Mesendoderm (in vitro differentiated cells): Measurements from ENCODE around the gene DYNC1LI1.

Source experiments
- DNase-seq: peaks from one replicate; pipeline ENCODE4 v3.0.0; 2013
- H2AK5ac ChIP-seq: 2 replicates; pipeline ENCODE4 v1.6.1; 2013; ENCODE audit warnings: low read length, inconsistent platforms
- H2BK120ac ChIP-seq: 2 replicates; pipeline ENCODE4 v1.6.1; 2013; ENCODE audit warnings: low read depth, mild to moderate bottlenecking, low read length, moderate library complexity, mixed read lengths
- H2BK15ac ChIP-seq: replicated peaks from 2 replicates; pipeline ENCODE4 v1.6.1; 2013; ENCODE audit warnings: low read depth, mild to moderate bottlenecking, moderate library complexity
- H2BK5ac ChIP-seq: 2 replicates; pipeline ENCODE4 v1.6.1; 2013; ENCODE audit warnings: low read length, inconsistent platforms
- H3K18ac ChIP-seq: 2 replicates; pipeline ENCODE4 v1.6.1; 2013; ENCODE audit warnings: mild to moderate bottlenecking, low read length, mixed read lengths
- H3K23ac ChIP-seq: one replicate; pipeline ENCODE4 v1.6.1; 2013; ENCODE audit warnings: low read length
- H3K27ac ChIP-seq: 2 replicates; pipeline ENCODE4 v1.5.1; 2013; ENCODE audit warnings: low read depth, mild to moderate bottlenecking, inconsistent platforms, low read length, moderate library complexity
- H3K27me3 ChIP-seq: 2 replicates; pipeline ENCODE4 v1.6.1; 2013; ENCODE audit warnings: low read length, control low read depth, mild to moderate bottlenecking, inconsistent platforms; ENCODE audit not compliant: insufficient read depth, poor library complexity
- H3K36me3 ChIP-seq: 2 replicates; pipeline ENCODE4 v1.6.1; 2013; ENCODE audit warnings: low read length, inconsistent platforms; ENCODE audit not compliant: control insufficient read depth, insufficient read depth
- H3K4ac ChIP-seq: one replicate; pipeline ENCODE4 v1.6.1; 2013; ENCODE audit warnings: low read depth, mild to moderate bottlenecking, low read length, moderate library complexity
- H3K4me1 ChIP-seq: 2 replicates; pipeline ENCODE4 v1.6.1; 2013; ENCODE audit warnings: low read depth, low read length, inconsistent platforms; ENCODE audit not compliant: control insufficient read depth
- H3K4me2 ChIP-seq: 2 replicates; pipeline ENCODE4 v1.6.1; 2013; ENCODE audit warnings: low read length
- H3K4me3 ChIP-seq: 2 replicates; pipeline ENCODE4 v1.5.1; 2013; ENCODE audit warnings: mild to moderate bottlenecking, low read length
- H3K56ac ChIP-seq: one replicate; pipeline ENCODE4 v1.6.1; 2013; ENCODE audit warnings: low read length
- H3K79me1 ChIP-seq: 2 replicates; pipeline ENCODE4 v1.6.1; 2013; ENCODE audit warnings: low read length, inconsistent platforms
- H3K79me2 ChIP-seq: 2 replicates; pipeline ENCODE4 v1.6.1; 2013; ENCODE audit warnings: mild to moderate bottlenecking, low read length; ENCODE audit not compliant: control insufficient read depth, insufficient read depth
- H3K9ac ChIP-seq: 2 replicates; pipeline ENCODE4 v1.6.1; 2013; ENCODE audit warnings: low read length, inconsistent platforms
- H4K5ac ChIP-seq: one replicate; pipeline ENCODE4 v1.6.1; 2013; ENCODE audit warnings: low read length
- H4K8ac ChIP-seq: one replicate; pipeline ENCODE4 v1.6.1; 2013; ENCODE audit warnings: low read depth, mild to moderate bottlenecking, control low read depth, low read length, moderate library complexity
- WGBS: extraction: QIAGEN DNeasy Blood & Tissue Kit; methylation state at CpG from one replicate; pipeline ENCODE4 v1.1.7; 2013; ENCODE audit warnings: low lambda C conversion rate, missing lambda C conversion rate; ENCODE audit not compliant: insufficient coverage; ENCODE audit errors: extremely low coverage; 5-methylcytosine and 5-hydroxymethylcytosine counted together

DYNC1LI1 gene

DNA sequence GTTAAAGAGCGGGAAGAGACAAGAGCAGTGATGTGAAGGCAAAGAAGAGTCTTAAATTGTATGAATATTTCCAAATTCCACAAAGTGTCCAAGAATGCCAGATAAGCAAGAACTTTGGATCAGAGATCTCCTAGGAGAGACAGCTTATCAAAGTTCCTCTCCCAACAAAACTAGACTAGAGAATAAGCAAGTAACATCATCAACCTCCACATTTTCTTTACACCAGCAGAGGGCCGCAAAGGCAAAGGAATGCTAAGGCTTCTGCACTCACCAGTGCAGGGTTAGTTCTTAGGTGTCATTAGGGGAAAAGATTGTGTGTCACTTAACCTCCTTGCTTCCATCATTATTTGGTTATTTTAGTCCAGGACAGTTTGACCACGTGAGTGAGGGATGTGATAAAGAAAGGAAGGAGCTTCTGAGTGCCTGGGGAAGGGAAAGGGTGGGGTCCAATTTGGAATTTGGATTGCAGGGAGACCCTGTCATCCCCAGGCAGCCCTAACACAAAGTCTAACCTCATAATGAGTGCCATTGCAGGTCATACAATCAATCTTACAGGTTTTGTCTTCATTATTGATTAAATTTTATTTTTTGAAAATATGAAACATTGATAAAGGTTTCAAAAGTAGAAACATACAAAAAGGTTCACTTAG is 60.5 kb downstream of the DYNC1LI1 start:
- Histone ChIP-seq H3K4me3 (no peak overlapping the region), H3K18ac (no peak overlapping the region), H3K4me1 (no peaks in the 10 kb centered on the region), H4K5ac (no peak overlapping the region), H3K27me3 (no peaks in the 10 kb centered on the region), H3K9ac (no peak overlapping the region), H3K79me2 (no peaks in the 10 kb centered on the region), H4K8ac (no peak overlapping the region), H2AK5ac (no peak overlapping the region), H2BK5ac (no peak overlapping the region), H3K4me2 (no peak overlapping the region), H3K27ac (no peak overlapping the region), H3K23ac (no peak overlapping the region), H3K79me1 (no peaks in the 10 kb centered on the region), H2BK15ac (no peak overlapping the region), H2BK120ac (no peak overlapping the region), H3K36me3 (no peaks in the 10 kb centered on the region), H3K56ac (no peak overlapping the region), H3K4ac (no peak overlapping the region)
- WGBS = no CpG with 5 or more reads among the region's 3 CpGs
- DNase-seq = peak; percentile 81

GRCh38 chr3:32508711-32509110 is 61.9 kb downstream of the DYNC1LI1 start:
- no peak overlapping the region for H3K27ac ChIP-seq
- H4K5ac ChIP-seq = no peak overlapping the region
- no peak for DNase-seq
- no peaks in the 10 kb centered on the region for H3K36me3 ChIP-seq
- no peak overlapping the region for H2BK15ac ChIP-seq
- WGBS = no CpG with 5 or more reads among the region's 7 CpGs
- no peak overlapping the region for H2BK120ac ChIP-seq
- H2BK5ac ChIP-seq = no peak overlapping the region
- no peak overlapping the region for H2AK5ac ChIP-seq
- H3K18ac ChIP-seq = no peak overlapping the region
- no peak overlapping the region for H3K4me3 ChIP-seq
- no peak overlapping the region for H3K4ac ChIP-seq
- H3K4me2 ChIP-seq = no peak overlapping the region
- no peaks in the 10 kb centered on the region for H3K4me1 ChIP-seq
- no peaks in the 10 kb centered on the region for H3K79me2 ChIP-seq
- H3K23ac ChIP-seq = no peak overlapping the region
- no peak overlapping the region for H4K8ac ChIP-seq
- H3K79me1 ChIP-seq = no peaks in the 10 kb centered on the region
- no peaks in the 10 kb centered on the region for H3K27me3 ChIP-seq
- H3K9ac ChIP-seq = no peak overlapping the region
- no peak overlapping the region for H3K56ac ChIP-seq

- Histone ChIP-seq H4K8ac (no peak overlapping the region), H2BK15ac (no peak overlapping the region), H3K18ac (no peak overlapping the region), H3K9ac (no peak overlapping the region), H3K79me1 (no peaks in the 10 kb centered on the region), H3K56ac (no peak overlapping the region), H3K27me3 (no peaks in the 10 kb centered on the region), H2BK120ac (no peak overlapping the region), H3K79me2 (peaks cover 3% of the 10 kb centered on the region), H3K4ac (no peak overlapping the region), H3K4me1 (no peaks in the 10 kb centered on the region), H3K4me3 (no peak overlapping the region), H2AK5ac (no peak overlapping the region), H4K5ac (no peak overlapping the region), H3K4me2 (no peak overlapping the region), H3K27ac (no peak overlapping the region), H3K23ac (no peak overlapping the region), H3K36me3 (no peaks in the 10 kb centered on the region), H2BK5ac (no peak overlapping the region)
- WGBS = no CpG with 5 or more reads among the region's 4 CpGs
- DNase-seq = no peak
Observed at GRCh38 chr3:32506466-32506865, 64.2 kb downstream of the DYNC1LI1 start.

DNA sequence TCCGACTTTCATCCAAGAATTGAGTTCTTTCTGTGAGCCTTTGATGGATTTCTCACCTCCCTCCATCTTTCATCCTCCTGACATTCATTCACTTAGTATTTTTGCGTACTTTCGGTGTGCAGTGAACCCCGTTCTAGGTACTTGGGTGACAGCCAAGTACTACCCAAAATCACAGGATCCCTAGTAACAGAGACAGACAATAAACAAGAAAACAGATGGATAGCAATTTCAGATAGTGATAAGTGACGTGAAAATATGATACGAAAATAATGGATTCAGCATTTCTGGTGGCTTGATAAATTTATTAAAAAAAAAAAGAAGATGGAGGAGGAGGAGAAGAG is 67.7 kb downstream of the DYNC1LI1 start:
- DNase-seq = no peak
- Histone ChIP-seq H3K27ac (no peak overlapping the region), H3K4ac (no peak overlapping the region), H4K5ac (peak overlapping the region; percentile 35), H3K23ac (no peak overlapping the region), H3K4me3 (no peak overlapping the region), H2AK5ac (no peak overlapping the region), H3K27me3 (no peaks in the 10 kb centered on the region), H3K18ac (no peak overlapping the region), H2BK120ac (no peak overlapping the region), H3K79me2 (peaks cover 10% of the 10 kb centered on the region), H3K36me3 (no peaks in the 10 kb centered on the region), H3K79me1 (no peaks in the 10 kb centered on the region), H3K56ac (peak overlapping the region; percentile 85), H2BK15ac (no peak overlapping the region), H4K8ac (no peak overlapping the region), H2BK5ac (no peak overlapping the region), H3K4me1 (peaks cover 2% of the 10 kb centered on the region), H3K9ac (peak overlapping the region; percentile 47), H3K4me2 (no peak overlapping the region)
- 100% methylated on average over 1 of the region's 6 CpGs for WGBS

- no CpG with 5 or more reads among the region's 61 CpGs for WGBS
- peak; percentile 86 for DNase-seq
- H3K56ac ChIP-seq = peak within 1 kb of the TSS; percentile 90
Observed at GRCh38 chr3:32502118-32502945, 68.3 kb downstream of the DYNC1LI1 start, which contains the start of gene CMTM6. Gene CMTM6, minus strand, starts transcription at chr3:32502852. Its CDS starts 107 bp downstream, at chr3:32502745.

More at GRCh38 chr3:32502118-32502945, 68.3 kb downstream of the DYNC1LI1 start, which contains the start of gene CMTM6:
- Histone ChIP-seq H3K23ac (no peak within 1 kb of the TSS), H3K36me3 (no peaks in the 10 kb centered on the region), H4K5ac (peak within 1 kb of the TSS; percentile 35), H3K9ac (peak within 1 kb of the TSS; percentile 82), H3K27me3 (no peaks in the 10 kb centered on the region), H3K4me3 (peak within 1 kb of the TSS; percentile 95), H3K18ac (peak within 1 kb of the TSS; percentile 99), H2BK120ac (no peak within 1 kb of the TSS), H3K79me2 (peaks cover 10% of the 10 kb centered on the region), H3K4me1 (peaks cover 2% of the 10 kb centered on the region), H2BK5ac (peak within 1 kb of the TSS; percentile 31), H3K79me1 (no peaks in the 10 kb centered on the region), H4K8ac (no peak within 1 kb of the TSS), H2AK5ac (no peak within 1 kb of the TSS), H3K4ac (peak within 1 kb of the TSS; percentile 91), H3K27ac (peak within 1 kb of the TSS; percentile 96), H2BK15ac (no peak within 1 kb of the TSS), H3K4me2 (peak within 1 kb of the TSS; percentile 33)
